ENCODE measurements around the gene TEAD3. TPM values are rescaled to one million over a fixed set of nuclear protein-coding genes. Genes with fewer than 3 reads are reported as not detected.

TEAD3 gene
- total RNA-seq, 1 experiment from 2014 or later = 27.0 TPM

DNA sequence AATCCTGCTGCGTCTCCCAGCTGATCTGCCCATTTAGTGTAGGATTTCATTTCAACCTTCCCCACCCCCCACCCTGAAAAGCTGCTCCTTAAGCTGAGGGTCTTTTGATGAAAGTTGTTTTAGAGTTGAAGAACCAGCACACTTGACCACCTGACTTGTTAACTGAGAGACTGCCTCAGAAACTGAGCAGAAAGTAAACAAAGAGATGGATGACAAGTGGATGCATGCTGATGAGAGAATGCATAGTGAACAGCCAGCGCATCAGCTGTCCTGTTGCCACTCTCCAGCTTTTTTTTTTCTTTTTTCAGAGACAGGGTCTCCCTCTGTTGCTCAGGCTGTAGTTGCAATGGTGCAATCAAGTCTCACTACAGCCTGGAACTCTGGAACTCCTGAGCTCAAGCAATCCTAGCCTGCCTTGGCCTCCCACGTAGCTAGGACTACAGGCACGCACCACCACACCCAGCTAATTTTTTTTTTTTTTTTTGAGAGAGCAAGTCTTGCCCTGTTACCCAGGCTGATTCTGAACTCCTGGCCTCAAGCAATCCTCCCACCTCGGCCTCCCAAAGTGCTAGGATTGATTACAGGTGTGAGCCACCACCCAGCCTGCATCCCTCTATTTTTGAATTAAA lies 19.2 kb downstream of the TEAD3 start:
- no peak overlapping the region for H2BK120ac ChIP-seq (ENCODE audit: low read depth, low read length, poor library complexity, severe bottlenecking)
- no peak overlapping the region for H3K4me2 ChIP-seq (ENCODE audit: insufficient read depth, insufficient read length, low read length)
- H3K27ac Mint-ChIP-seq = peak overlapping the region in 1 of 3 experiments; percentile 35; a peak in 2 of 7 replicates
- no peaks in the 10 kb centered on the region for H3K9me3 Mint-ChIP-seq
- H3K23me2 ChIP-seq (ENCODE audit: insufficient read length, low read depth, low read length, poor library complexity, severe bottlenecking) = no peaks in the 10 kb centered on the region
- no peak overlapping the region for H3K14ac ChIP-seq (ENCODE audit: insufficient read depth, low read length)
- no peaks in the 10 kb centered on the region for H4K20me1 ChIP-seq (ENCODE audit: control insufficient read depth, insufficient read depth, insufficient read length)
- H2AFZ ChIP-seq (ENCODE audit: low read length) = no peak overlapping the region
- no peak overlapping the region for H4K91ac ChIP-seq (ENCODE audit: insufficient read length, low read depth, low read length)
- no peaks in the 10 kb centered on the region for H3K27me3 ChIP-seq (ENCODE audit: insufficient read depth, low read length)
- H3K4me1 ChIP-seq (ENCODE audit: insufficient read depth, low read length) = no peaks in the 10 kb centered on the region
- H2BK20ac ChIP-seq (ENCODE audit: low read depth, low read length, poor library complexity, severe bottlenecking) = no peak overlapping the region
- WGBS (ENCODE audit: extremely low coverage, insufficient read length, low lambda C conversion rate) = no CpG with 5 or more reads among the region's 5 CpGs
- H2BK5ac ChIP-seq (ENCODE audit: insufficient read length, low read length) = no peak overlapping the region
- H3K9me3 ChIP-seq (ENCODE audit: control insufficient read depth, low read depth, low read length) = no peaks in the 10 kb centered on the region
- no peak overlapping the region for H3K4me3 Mint-ChIP-seq
- no peak overlapping the region for H3K4ac ChIP-seq (ENCODE audit: low read depth, low read length)
- no peak overlapping the region for H4K8ac ChIP-seq (replicated peaks; ENCODE audit: insufficient read length, low read depth, low read length)
- no peak overlapping the region for H3K23ac ChIP-seq (ENCODE audit: insufficient read length, low read depth, low read length)
- H3K79me1 ChIP-seq (ENCODE audit: insufficient read depth, low read depth, low read length, poor library complexity, severe bottlenecking) = no peaks in the 10 kb centered on the region
- H3T11ph ChIP-seq (ENCODE audit: low read length) = no peak overlapping the region
- H3K9ac ChIP-seq (ENCODE audit: extremely low read depth, insufficient read length, low read length) = no peak overlapping the region
- no peak overlapping the region for H3K18ac ChIP-seq (ENCODE audit: insufficient read length, low read depth, low read length)
- H2AK5ac ChIP-seq (ENCODE audit: insufficient read length, low read length) = no peak overlapping the region
- H3K27me3 Mint-ChIP-seq (ENCODE audit: low read depth) = peaks cover 1% of the 10 kb centered on the region; the same call in 1 of the 2 replicates
- TF ChIP-seq, protein P1, sequence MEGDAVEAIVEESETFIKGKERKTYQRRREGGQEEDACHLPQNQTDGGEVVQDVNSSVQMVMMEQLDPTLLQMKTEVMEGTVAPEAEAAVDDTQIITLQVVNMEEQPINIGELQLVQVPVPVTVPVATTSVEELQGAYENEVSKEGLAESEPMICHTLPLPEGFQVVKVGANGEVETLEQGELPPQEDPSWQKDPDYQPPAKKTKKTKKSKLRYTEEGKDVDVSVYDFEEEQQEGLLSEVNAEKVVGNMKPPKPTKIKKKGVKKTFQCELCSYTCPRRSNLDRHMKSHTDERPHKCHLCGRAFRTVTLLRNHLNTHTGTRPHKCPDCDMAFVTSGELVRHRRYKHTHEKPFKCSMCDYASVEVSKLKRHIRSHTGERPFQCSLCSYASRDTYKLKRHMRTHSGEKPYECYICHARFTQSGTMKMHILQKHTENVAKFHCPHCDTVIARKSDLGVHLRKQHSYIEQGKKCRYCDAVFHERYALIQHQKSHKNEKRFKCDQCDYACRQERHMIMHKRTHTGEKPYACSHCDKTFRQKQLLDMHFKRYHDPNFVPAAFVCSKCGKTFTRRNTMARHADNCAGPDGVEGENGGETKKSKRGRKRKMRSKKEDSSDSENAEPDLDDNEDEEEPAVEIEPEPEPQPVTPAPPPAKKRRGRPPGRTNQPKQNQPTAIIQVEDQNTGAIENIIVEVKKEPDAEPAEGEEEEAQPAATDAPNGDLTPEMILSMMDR (conservative IDR thresholded peaks at IDR 0.05) = no peak
- peaks cover 2 to 12% of the 10 kb centered on the region in 2 experiments; a peak in 3 of 4 replicates for H3K4me1 Mint-ChIP-seq
- no peak overlapping the region for H2BK15ac ChIP-seq (ENCODE audit: low read depth, low read length)
- H3K79me2 ChIP-seq (ENCODE audit: insufficient read depth, low read length) = no peaks in the 10 kb centered on the region
- no peak overlapping the region for H3K56ac ChIP-seq (ENCODE audit: insufficient read length, low read depth, low read length)
- no peak for DNase-seq
- peaks cover 11 to 59% (median 47%) of the 10 kb centered on the region in 3 experiments for H3K36me3 Mint-ChIP-seq (ENCODE audit: insufficient read depth in 1 of 3, low read depth in 3 of 3)
- H2BK12ac ChIP-seq (ENCODE audit: insufficient read length, low read depth, low read length) = no peak overlapping the region
- no peak overlapping the region for H3K27ac ChIP-seq (ENCODE audit: insufficient read length, low read depth, low read length)
- no peak overlapping the region for H4K5ac ChIP-seq (ENCODE audit: insufficient read length, low read depth, low read length)
